SK-N-SH (cell line): ENCODE measurements around the gene ALAD. TPM values are rescaled to one million over a fixed set of nuclear protein-coding genes. Genes with fewer than 3 reads are reported as not detected.

Experiments
- CTCF ChIA-PET: fragments of 300-600, 350-600 bp; formaldehyde crosslinking; extraction: SDS; loops from one replicate; lab custom pipeline; 2021; lab: Yijun Ruan, JAX
- POLR2A ChIA-PET: fragments of 350-600 bp; sonication (Branson Sonifier 250); formaldehyde crosslinking; extraction: SDS; loops from one replicate; lab custom pipeline; 2020; ENCODE audit warnings: antibody characterized with exemption, inconsistent platforms; lab: Yijun Ruan, JAX
- DNase-seq: peaks from one replicate; pipeline ENCODE4 v3.0.0; 2012
- H2AFZ ChIP-seq: fragments of 200-600 bp; sonication (generic); 2 replicates; pipeline ENCODE4 v1.8.1; 2016; ENCODE audit warnings: antibody characterized with exemption, mild to moderate bottlenecking, low read depth
- H3F3A ChIP-seq: fragments of 200-600 bp; sonication (generic); replicated peaks from 2 replicates; pipeline ENCODE3; 2016; ENCODE audit warnings: antibody characterized with exemption, mild to moderate bottlenecking; ENCODE audit not compliant: insufficient read depth
- H3K27ac ChIP-seq, 2 experiments: fragments of 200-500 bp in 1 of 2; fragments of 200-600 bp in 1 of 2; sonication (Bioruptor generic) in 1 of 2; sonication (generic), shearing (Covaris generic) in 1 of 2; 2 replicates each; pipeline versions ENCODE4 v1.5.1 to v1.6.1; 2014 to 2016; ENCODE audit warnings: low read depth in 2 of 2, inconsistent platforms in 1 of 2, low read length in 1 of 2, mild to moderate bottlenecking in 1 of 2, mixed read lengths in 1 of 2
- H3K27me3 ChIP-seq: fragments of 200-600 bp; sonication (generic), shearing (Covaris generic); 2 replicates; pipeline ENCODE4 v1.6.1; 2016; ENCODE audit warnings: mixed run types; ENCODE audit not compliant: insufficient read depth
- H3K36me3 ChIP-seq, 2 experiments: fragments of 200-500 bp in 1 of 2; fragments of 200-600 bp in 1 of 2; sonication (Bioruptor generic) in 1 of 2; sonication (generic) in 1 of 2; replicated peaks in 1 of 2; 2 replicates each; pipeline versions ENCODE3 to v1.5.1; 2014 to 2016; ENCODE audit warnings: low read length in 1 of 2, mild to moderate bottlenecking in 1 of 2; ENCODE audit not compliant: insufficient read depth in 2 of 2, control insufficient read depth in 1 of 2
- H3K4me1 ChIP-seq, 2 experiments: fragments of 200-500 bp in 1 of 2; fragments of 200-600 bp in 1 of 2; sonication (Bioruptor generic) in 1 of 2; sonication (generic), shearing (Covaris generic) in 1 of 2; 2 replicates each; pipeline versions ENCODE4 v1.5.1 to v1.6.1; 2014 to 2016; ENCODE audit warnings: low read depth in 1 of 2, low read length in 1 of 2, mixed run types in 1 of 2; ENCODE audit not compliant: insufficient read depth in 2 of 2, control insufficient read depth in 1 of 2
- H3K4me2 ChIP-seq: fragments of 200-600 bp; sonication (generic), shearing (Covaris generic); 2 replicates; pipeline ENCODE4 v1.6.1; 2017; ENCODE audit warnings: mixed run types
- H3K4me3 ChIP-seq, 2 experiments: fragments of 200-500 bp in 1 of 2; fragments of 200-600 bp in 1 of 2; sonication (Bioruptor generic) in 1 of 2; sonication (generic), shearing (Covaris generic) in 1 of 2; 2 replicates each; pipeline versions ENCODE4 v1.5.1 to v1.8.1; 2014 to 2016; ENCODE audit warnings: low read depth in 2 of 2, inconsistent platforms in 1 of 2, low read length in 1 of 2, mild to moderate bottlenecking in 1 of 2, mixed read lengths in 1 of 2, moderate library complexity in 1 of 2
- H3K79me2 ChIP-seq: fragments of 200-600 bp; sonication (generic); 2 replicates; pipeline ENCODE4 v1.8.1; 2017; ENCODE audit warnings: mild to moderate bottlenecking; ENCODE audit not compliant: insufficient read depth
- H3K9ac ChIP-seq: fragments of 200-600 bp; sonication (generic); 2 replicates; pipeline ENCODE4 v1.6.1; 2017; ENCODE audit warnings: mixed run types
- H3K9me2 ChIP-seq: fragments of 200-600 bp; sonication (generic); 2 replicates; pipeline ENCODE4 v1.6.1; 2017; ENCODE audit warnings: mixed run types
- H3K9me3 ChIP-seq: fragments of 200-600 bp; sonication (generic); 2 replicates; pipeline ENCODE4 v1.6.1; 2017; ENCODE audit warnings: mixed run types, mild to moderate bottlenecking, moderate library complexity
- H4K20me1 ChIP-seq: fragments of 200-600 bp; sonication (generic); 2 replicates; pipeline ENCODE4 v1.6.1; 2017; ENCODE audit warnings: mild to moderate bottlenecking, mixed run types; ENCODE audit not compliant: insufficient read depth
- ELF1 ChIP-seq: IDR thresholded peaks from 2 replicates; pipeline ENCODE4 v1.4.0; 2012
- EP300 ChIP-seq, 2 experiments: IDR thresholded peaks; 2 replicates each; pipeline versions ENCODE4 v1.4.0 to v1.6.1; 2012; ENCODE audit warnings: borderline replicate concordance in 1 of 2, low read depth in 1 of 2, low read length in 1 of 2
- EZH2phosphoT487 ChIP-seq: fragments of 200-600 bp; sonication (generic); IDR thresholded peaks from 2 replicates; pipeline ENCODE4 v1.6.1; 2017; ENCODE audit warnings: low read depth, mixed run types, mild to moderate bottlenecking, antibody characterized with exemption, moderate library complexity, borderline replicate concordance
- FOXJ3 ChIP-seq: sonication (generic); formaldehyde crosslinking; IDR thresholded peaks from 2 replicates; pipeline ENCODE4 v1.5.1; 2020; ENCODE audit warnings: mild to moderate bottlenecking, missing genetic modification reagents
- FOXM1 ChIP-seq: IDR thresholded peaks from 2 replicates; pipeline ENCODE4 v1.4.0; 2012; ENCODE audit warnings: low read depth, mild to moderate bottlenecking
- MXI1 ChIP-seq: IDR thresholded peaks from 2 replicates; pipeline ENCODE4 v1.6.1; 2012; ENCODE audit warnings: mild to moderate bottlenecking, low read depth, low read length, improper control_type of control experiment
- RFX5 ChIP-seq: IDR thresholded peaks from 2 replicates; pipeline ENCODE4 v1.6.1; 2012; ENCODE audit warnings: mild to moderate bottlenecking, improper control_type of control experiment, low read length
- RXRA ChIP-seq: IDR thresholded peaks from 2 replicates; pipeline ENCODE4 v1.4.0; 2012; ENCODE audit warnings: low read depth, mild to moderate bottlenecking, borderline replicate concordance
- TAF1 ChIP-seq: IDR thresholded peaks from 2 replicates; pipeline ENCODE4 v1.6.1; 2012; ENCODE audit warnings: low read depth, mild to moderate bottlenecking, low read length, moderate library complexity, borderline replicate concordance
- TEAD4 ChIP-seq: IDR thresholded peaks from 2 replicates; pipeline ENCODE4 v1.4.0; 2012; ENCODE audit warnings: mild to moderate bottlenecking, borderline replicate concordance; ENCODE audit not compliant: insufficient read depth
- YY1 ChIP-seq: IDR thresholded peaks from 2 replicates; pipeline ENCODE4 v1.4.0; 2012; ENCODE audit warnings: low read depth, mild to moderate bottlenecking
- ZBTB33 ChIP-seq: IDR thresholded peaks from 2 replicates; pipeline ENCODE4 v1.4.0; 2012; ENCODE audit warnings: low read depth, borderline replicate concordance
- WGBS: methylation state at CpG from one replicate; pipeline ENCODE4 v1.1.6; 2017; ENCODE audit warnings: low lambda C conversion rate; 5-methylcytosine and 5-hydroxymethylcytosine counted together
- polyA plus RNA-seq, 3 experiments: library from polyadenylated mRNA; depleted of rRNA; stranded (reverse); fragments of >200 nt; gene quantifications; 2 replicates each; pipeline ENCODE4 v1.2.3, GENCODE V29; 2012
- TF ChIP-seq, protein P1 (sequence below): IDR thresholded peaks from 2 replicates; pipeline ENCODE4; 2012
- TF ChIP-seq, protein P2 (sequence below): fragments of 200-600 bp; sonication (generic); IDR thresholded peaks from 2 replicates; pipeline ENCODE4 v1.6.1; 2017; ENCODE audit warnings: antibody characterized with exemption, mild to moderate bottlenecking, moderate library complexity
- TF ChIP-seq, protein P3 (sequence below): IDR thresholded peaks from 2 replicates; pipeline ENCODE4 v1.4.0; 2012; ENCODE audit warnings: low read depth

The ALAD gene
- polyA plus RNA-seq, 1 of the 3 experiments (the other 2 are of a cell fraction) = 10.7 TPM

GRCh38 chr9:113386571-113387393 is 14.3 kb downstream of the ALAD start:
- Histone ChIP-seq H3K9ac (no peak overlapping the region), H3K79me2 (no peaks in the 10 kb centered on the region), H2AFZ (no peak overlapping the region), H3K9me3 (no peaks in the 10 kb centered on the region), H3F3A (no peaks in the 10 kb centered on the region), H3K27me3 (no peaks in the 10 kb centered on the region), H3K9me2 (no peaks in the 10 kb centered on the region), H3K4me1 (no peaks in the 10 kb centered on the region), H3K4me2 (no peak overlapping the region), H3K4me3 (no peak overlapping the region), H3K36me3 (peaks cover 0 to 18% of the 10 kb centered on the region in 2 experiments)
- 91% methylated on average over 4 of the region's 4 CpGs for WGBS
- ChIA-PET CTCF (interaction anchor here (0.7 kb wide), 1 partner anchor 186 kb away, joined by 3 read pairs; no protein-coding TSS in a partner anchor), POLR2A (interaction anchor here (0.6 kb wide), 1 partner anchor 142 kb away, joined by 3 read pairs; no protein-coding TSS in a partner anchor)
- no peak for DNase-seq
- TF ChIP-seq TEAD4 (no peak), RFX5 (no peak), FOXJ3 (CRISPR knock-in tag) (no peak), TAF1 (no peak), YY1 (no peak), EZH2phosphoT487 (no peak), RXRA (no peak), EP300 (IDR thresholded peaks at IDR 0.05; ENCODE audit: borderline replicate concordance in 1 of 2, low read depth in 1 of 2, low read length in 1 of 2) (no peak), ZBTB33 (no peak), FOXM1 (no peak), MXI1 (no peak), ELF1 (no peak)
- TF ChIP-seq, protein P1, sequence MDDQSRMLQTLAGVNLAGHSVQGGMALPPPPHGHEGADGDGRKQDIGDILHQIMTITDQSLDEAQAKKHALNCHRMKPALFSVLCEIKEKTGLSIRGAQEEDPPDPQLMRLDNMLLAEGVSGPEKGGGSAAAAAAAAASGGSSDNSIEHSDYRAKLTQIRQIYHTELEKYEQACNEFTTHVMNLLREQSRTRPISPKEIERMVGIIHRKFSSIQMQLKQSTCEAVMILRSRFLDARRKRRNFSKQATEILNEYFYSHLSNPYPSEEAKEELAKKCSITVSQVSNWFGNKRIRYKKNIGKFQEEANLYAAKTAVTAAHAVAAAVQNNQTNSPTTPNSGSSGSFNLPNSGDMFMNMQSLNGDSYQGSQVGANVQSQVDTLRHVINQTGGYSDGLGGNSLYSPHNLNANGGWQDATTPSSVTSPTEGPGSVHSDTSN = no peak
- TF ChIP-seq, protein P2, sequence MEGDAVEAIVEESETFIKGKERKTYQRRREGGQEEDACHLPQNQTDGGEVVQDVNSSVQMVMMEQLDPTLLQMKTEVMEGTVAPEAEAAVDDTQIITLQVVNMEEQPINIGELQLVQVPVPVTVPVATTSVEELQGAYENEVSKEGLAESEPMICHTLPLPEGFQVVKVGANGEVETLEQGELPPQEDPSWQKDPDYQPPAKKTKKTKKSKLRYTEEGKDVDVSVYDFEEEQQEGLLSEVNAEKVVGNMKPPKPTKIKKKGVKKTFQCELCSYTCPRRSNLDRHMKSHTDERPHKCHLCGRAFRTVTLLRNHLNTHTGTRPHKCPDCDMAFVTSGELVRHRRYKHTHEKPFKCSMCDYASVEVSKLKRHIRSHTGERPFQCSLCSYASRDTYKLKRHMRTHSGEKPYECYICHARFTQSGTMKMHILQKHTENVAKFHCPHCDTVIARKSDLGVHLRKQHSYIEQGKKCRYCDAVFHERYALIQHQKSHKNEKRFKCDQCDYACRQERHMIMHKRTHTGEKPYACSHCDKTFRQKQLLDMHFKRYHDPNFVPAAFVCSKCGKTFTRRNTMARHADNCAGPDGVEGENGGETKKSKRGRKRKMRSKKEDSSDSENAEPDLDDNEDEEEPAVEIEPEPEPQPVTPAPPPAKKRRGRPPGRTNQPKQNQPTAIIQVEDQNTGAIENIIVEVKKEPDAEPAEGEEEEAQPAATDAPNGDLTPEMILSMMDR = no peak
- TF ChIP-seq, protein P3, sequence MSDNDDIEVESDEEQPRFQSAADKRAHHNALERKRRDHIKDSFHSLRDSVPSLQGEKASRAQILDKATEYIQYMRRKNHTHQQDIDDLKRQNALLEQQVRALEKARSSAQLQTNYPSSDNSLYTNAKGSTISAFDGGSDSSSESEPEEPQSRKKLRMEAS = no peak
- TF ChIP-seq, all 33 proteins: peak for 0
- Histone ChIP-seq H4K20me1 (no peaks in the 10 kb centered on the region), H3K27ac (no peak overlapping the region)
